ENCODE results near the gene ZBTB7C.
"Not testable (repeated sequence)": the region's sequence is repeated elsewhere in the genome, so short reads cannot be mapped to it uniquely, and the experiment has no call there.

ZBTB7C gene

GRCh38 chr18:48408727-48409590, at the start of gene ZBTB7C:
TSS of gene ZBTB7C (minus strand) at chr18:48409383.
- no peak for DNase-seq

GRCh38 chr18:48456838-48457237, 47.7 kb upstream of the ZBTB7C start:
- DNase-seq: no peak

DNA sequence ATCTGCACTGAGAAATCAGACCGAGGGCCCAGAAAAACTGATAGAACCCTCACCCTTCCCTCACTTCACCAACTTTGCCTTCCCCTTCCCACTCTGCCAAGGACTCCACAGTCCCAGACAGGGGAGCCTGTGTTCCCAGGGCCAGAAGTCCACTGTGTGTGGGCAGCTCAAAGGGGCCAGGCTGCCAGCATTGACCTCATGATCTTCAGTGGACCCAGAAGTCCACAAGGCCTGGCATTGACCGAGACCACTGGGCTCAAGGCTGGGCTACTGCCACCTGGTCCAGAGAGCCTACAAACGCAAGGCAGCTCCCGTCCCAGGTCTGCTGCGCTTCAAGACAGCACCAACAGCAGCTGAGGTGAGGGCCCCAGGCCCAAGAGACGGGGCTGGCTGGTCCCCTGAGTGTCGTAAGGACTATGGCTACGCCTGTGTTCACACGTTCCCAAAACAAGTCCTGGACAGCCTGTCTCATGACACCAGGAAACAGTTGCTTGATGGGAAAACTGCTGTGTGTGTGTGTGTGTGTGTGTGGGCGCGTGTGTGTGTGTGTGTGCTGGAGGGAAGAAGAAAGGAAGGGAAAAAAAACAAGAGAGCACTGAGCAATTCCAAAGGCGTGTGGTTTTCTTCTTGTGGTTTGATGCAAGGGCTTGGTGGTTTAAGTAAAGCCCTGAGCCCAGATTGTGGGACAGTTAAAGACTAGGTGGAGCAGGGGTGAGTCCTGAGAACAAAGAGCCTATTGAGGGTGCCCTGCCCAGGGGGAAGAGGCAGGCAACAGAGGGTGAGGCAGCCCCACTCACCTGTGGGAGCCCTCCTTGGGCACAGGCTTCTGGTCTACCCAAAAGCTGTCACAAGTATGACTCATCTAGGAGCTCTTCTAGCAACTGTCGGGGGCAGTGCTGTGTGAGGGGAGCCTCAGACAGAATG, 46.6 kb upstream of the ZBTB7C start:
- DNase-seq: no peak

- no peak for DNase-seq
Measured at GRCh38 chr18:48454261-48454757, 45.1 kb upstream of the ZBTB7C start.

GRCh38 chr18:48453330-48454066, 44.3 kb upstream of the ZBTB7C start:
- DNase-seq: no peak

DNA sequence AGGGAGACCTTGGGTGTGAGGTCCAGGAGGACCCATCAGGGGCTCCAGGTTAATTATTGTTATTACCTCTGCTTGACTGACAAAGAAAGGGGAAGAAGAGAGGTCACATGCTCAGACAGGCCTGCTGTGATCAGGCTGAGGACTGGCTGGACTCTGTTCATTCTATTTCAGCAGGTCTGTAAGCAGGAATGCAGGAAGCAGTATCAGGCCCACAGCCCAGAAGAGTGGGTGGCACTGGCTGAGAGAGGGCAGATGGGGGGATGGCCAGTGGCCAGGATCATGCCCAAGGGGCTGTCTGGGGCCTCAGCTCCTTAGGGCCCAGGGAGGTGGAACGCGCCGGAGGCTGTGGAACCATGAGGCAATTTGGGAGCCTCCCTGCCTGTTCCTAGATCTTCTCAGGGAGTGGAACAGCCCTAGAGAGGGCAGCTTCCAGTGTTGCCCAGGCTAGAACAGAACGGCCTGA, 43.7 kb upstream of the ZBTB7C start:
- no peak for DNase-seq

DNA sequence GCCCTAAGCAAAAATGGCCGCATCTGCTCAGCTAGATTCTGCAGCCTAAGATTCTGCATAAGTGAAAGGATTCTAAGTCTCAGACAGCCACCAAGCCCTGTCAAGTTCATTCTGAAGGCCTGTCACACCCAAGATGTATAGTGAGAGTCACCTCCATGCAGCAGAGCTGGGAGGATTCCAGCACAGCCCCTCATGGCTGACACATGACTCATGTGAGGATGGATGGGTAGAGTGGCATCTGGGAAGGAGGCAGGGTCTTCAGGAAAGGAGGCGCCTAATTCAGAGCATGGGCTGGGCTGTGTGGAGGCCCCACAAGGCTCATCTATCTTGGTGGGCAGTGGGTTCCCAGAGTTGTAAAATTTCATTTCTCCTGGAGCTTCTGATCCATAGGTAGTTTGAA, 41.5 kb upstream of the ZBTB7C start:
- DNase-seq: no peak

GRCh38 chr18:48446582-48447225, 37.5 kb upstream of the ZBTB7C start:
- DNase-seq: peak; percentile 54 to 70

- peak; percentile 38 to 60 for DNase-seq
Measured at GRCh38 chr18:48445540-48445939, 36.4 kb upstream of the ZBTB7C start.

DNA sequence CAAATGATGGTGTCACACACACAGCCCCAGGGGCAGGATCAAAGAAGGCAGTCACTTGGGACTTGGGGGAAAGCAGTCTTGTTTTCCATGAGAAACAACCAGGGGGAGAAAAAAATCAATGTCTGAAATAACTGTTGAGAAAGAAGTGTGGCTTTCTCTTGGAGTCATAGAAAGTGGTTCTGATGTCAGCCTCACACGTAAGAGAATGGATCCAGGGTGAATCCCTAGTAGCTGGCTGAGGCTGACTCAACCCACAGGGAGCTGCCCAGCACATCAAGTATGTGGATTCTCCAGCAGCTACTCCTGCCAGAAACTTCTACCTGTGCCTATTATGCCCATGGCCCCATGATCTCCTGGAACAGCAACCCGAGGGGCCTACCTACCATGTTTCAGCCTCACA, 33.6 kb upstream of the ZBTB7C start:
- DNase-seq: no peak

GRCh38 chr18:48441405-48441881, 32.3 kb upstream of the ZBTB7C start:
- peak; percentile 21 to 46 for DNase-seq

DNA sequence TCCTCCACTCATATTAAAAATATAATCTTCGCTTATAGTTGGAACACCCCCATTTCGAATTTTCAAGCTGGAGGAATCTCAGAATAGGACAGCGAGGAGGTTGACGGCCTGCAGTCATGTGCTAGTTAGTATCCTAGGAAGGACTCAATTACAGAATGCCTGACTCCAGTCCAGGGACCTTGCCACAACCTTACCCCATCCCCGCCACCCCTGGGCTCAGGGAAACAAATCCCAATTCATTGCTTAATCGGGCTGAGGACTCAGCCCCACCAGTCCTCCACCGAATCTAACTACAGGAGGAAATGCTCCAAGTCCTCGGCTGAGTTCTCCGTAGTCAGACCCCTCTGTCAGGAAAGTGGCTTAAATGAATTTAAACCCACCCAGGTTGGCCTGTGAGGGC, 31.7 kb upstream of the ZBTB7C start:
- DNase-seq: no peak

DNA sequence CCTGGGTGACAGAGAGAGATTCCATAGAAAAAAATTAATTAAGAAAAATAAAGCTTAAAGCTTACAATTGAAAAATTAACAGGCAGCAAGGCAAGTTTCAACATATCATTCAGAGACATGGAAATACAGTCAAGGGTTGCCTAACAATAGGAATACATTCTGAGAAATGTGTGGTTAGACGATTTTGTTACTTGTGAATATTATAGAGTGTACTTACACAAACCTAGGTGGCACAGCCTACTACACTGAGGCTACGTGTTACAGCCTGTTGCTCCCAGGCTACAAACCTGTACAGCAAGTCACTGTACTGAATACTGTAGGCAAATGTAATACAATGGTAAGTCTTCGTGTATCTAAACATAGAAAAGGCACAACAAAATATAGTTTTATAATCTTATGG, 27.7 kb upstream of the ZBTB7C start:
- DNase-seq: no peak

GRCh38 chr18:48434382-48434781, 25.2 kb upstream of the ZBTB7C start:
- DNase-seq: not testable (repeated sequence)

DNA sequence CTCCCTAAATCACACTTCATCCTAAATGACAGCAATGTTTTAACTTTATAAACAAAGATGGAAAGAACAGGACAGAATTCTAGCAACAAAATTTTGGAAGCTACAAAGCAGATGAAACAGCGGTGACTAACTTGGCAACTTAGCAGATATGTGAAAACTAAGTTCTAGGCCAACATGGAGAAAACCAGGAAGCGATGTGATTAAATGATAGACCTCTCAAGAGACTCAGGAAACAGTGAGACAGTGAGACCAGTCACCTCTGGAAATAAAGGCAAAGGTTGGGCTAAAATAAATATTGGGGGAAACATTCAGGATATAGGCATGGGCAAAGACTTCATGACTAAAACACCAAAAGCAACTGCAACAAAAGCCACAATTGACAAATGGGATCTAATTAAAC, 24.4 kb upstream of the ZBTB7C start:
- no peak for DNase-seq

- no peak for DNase-seq
Measured at GRCh38 chr18:48430150-48430549, 21.0 kb upstream of the ZBTB7C start.

DNA sequence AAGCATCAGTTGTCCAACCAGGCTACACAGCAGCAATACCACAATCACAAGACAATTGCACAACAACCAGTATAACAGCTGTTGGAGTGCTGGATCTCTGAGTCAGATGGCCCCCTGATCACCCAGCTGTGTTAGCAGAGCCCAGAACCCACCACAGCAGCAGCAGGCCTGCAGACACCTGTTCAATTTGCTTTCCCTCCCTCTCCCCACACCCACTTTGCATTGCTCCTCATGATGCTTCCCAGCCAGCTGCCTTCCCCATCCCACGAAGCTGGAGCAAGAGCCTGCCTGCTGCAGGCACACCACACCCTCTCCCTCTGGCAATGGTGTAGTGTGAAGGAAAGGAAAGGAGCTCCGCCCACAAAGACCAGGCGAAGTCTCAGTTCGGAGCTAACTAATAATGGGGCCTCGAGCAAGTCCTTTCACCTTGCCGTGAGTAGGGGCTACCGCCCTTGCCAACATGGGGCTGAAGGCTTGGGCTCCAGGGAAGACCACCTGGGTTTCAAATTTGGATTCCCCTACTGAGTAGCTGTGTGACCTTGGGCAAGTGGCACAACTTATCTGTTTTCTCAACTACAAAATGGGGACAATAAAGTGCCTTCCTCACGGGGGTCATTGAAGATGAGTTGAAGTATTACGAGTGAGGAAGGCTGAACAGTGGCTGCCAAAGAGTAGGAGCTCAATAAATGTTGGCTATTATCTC, 19.4 kb upstream of the ZBTB7C start:
- DNase-seq: no peak

- no peak for DNase-seq
Measured at GRCh38 chr18:48422947-48423378, 13.8 kb upstream of the ZBTB7C start.

DNA sequence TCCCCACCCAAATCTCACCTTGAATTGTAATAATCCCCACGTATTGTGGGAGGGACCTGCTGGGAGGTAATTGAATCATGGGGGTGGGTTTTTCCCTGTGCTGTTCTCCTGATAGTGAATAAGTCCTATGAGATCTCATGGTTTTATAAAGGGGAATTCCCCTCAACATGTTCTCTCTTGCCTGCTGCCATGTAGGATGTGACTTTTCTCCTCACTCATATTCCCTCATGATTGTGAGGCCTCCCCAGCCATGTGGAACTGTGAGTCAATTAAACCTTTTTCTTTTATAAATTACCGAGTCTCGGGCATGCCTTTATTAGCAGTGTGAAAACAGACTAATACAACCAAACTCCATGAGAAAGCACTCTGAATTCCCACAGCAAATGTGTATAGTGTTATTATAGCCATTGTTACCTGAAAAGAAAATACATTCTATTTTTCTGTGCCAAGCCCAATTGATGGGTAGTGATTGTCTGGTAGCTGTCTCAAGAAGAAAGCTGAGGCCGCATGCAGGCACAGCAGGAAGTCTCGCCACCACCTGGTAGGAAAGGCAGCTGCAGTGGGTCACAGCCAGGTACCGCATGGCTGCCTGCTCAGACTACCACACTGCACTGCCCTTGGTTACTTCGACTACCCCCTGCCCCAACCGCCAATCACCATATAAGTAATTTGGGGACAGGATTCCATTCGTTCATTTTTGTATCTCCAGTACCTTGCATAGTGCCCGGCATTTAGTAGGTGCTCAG, 10.3 kb upstream of the ZBTB7C start:
- no peak for DNase-seq

GRCh38 chr18:48418539-48419276, 9.5 kb upstream of the ZBTB7C start:
- no peak for DNase-seq

All from NCI-H187 (cell line).